Stomach (tissue), 9 donors: ENCODE data around the gene PYCARD. TPM values are rescaled to one million over a fixed set of nuclear protein-coding genes. Genes with fewer than 3 reads are reported as not detected.

Experiments
- DNase-seq, 2 donors: peaks; one replicate each; pipeline versions ENCODE4 v3.0.0 to v3.0.0-alpha.2; 2013 to 2019
- H3K27ac ChIP-seq, 5 donors: fragments of 200-600 bp in 4 of 5; sonication (generic) in 4 of 5; one replicate each; pipeline ENCODE4 v1.5.1; 2013 to 2019; ENCODE audit warnings: mild to moderate bottlenecking in 1 of 5, moderate library complexity in 1 of 5
- H3K27me3 ChIP-seq, 3 donors: fragments of 200-600 bp; sonication (generic); one replicate each; pipeline ENCODE4 v1.5.1; 2017 to 2019; ENCODE audit warnings: mixed run types in 1 of 3
- H3K36me3 ChIP-seq, 4 donors: fragments of 200-600 bp; sonication (generic); 1 replicate in 3 of 4; 2 replicates in 1 of 4; pipeline ENCODE4 v1.5.1; 2016 to 2019
- H3K4me1 ChIP-seq, 4 donors: fragments of 200-600 bp; sonication (generic); one replicate each; pipeline ENCODE4 v1.5.1; 2016 to 2019
- H3K4me3 ChIP-seq, 4 donors: fragments of 200-600 bp; sonication (generic) in 3 of 4; one replicate each; pipeline ENCODE4 v1.5.1; 2016 to 2019; ENCODE audit warnings: mild to moderate bottlenecking in 1 of 4
- H3K9me3 ChIP-seq, 4 donors: fragments of 200-600 bp; sonication (generic); one replicate each; pipeline ENCODE4 v1.5.1; 2016 to 2019
- CTCF ChIP-seq, 7 experiments: fragments of 450-650 bp in 4 of 7; fragments of 200-600 bp in 3 of 7; sonication (generic) in 3 of 7; IDR thresholded peaks; one replicate each; pipeline ENCODE4 v1.5.1; 2016 to 2019; ENCODE audit warnings: antibody characterized with exemption in 7 of 7, control low read depth in 2 of 7, mild to moderate bottlenecking in 1 of 7
- EP300 ChIP-seq: sonication (generic); formaldehyde crosslinking; IDR thresholded peaks from one replicate; pipeline ENCODE4 v1.6.1; 2017; ENCODE audit warnings: antibody characterized with exemption
- POLR2A ChIP-seq, 4 donors: fragments of 450-650 bp; IDR thresholded peaks; one replicate each; pipeline ENCODE4 v1.6.1; 2016; ENCODE audit warnings: antibody characterized with exemption in 4 of 4, control low read depth in 2 of 4, mild to moderate bottlenecking in 1 of 4, moderate library complexity in 1 of 4
- POLR2AphosphoS5 ChIP-seq, 3 donors: sonication (generic); formaldehyde crosslinking; IDR thresholded peaks; one replicate each; pipeline ENCODE4 v1.6.1; 2016; ENCODE audit warnings: antibody characterized with exemption in 3 of 3
- WGBS, 5 donors: extraction: QIAGEN DNeasy Blood & Tissue Kit in 3 of 5; methylation state at CpG; one replicate each; pipeline versions ENCODE4 v1.1.5 to v1.1.7; 2013 to 2018; 5-methylcytosine and 5-hydroxymethylcytosine counted together
- intact Hi-C: fragments of 100-400 bp; cut with DNase I; formaldehyde crosslinking; loops from one replicate; pipeline ENCODE4 v1.15.1; 2023; ENCODE audit warnings: low total_unique reads
- polyA plus RNA-seq, 3 donors: library from polyadenylated mRNA; stranded (reverse); fragments of 200-250 nt; gene quantifications; one replicate each; pipeline ENCODE4 v1.2.3, GENCODE V29; 2013
- total RNA-seq, 5 donors: library from RNA; depleted of rRNA; stranded (reverse); fragments of >200 nt; gene quantifications; one replicate each; pipeline versions ENCODE4 v1.1.0 to v1.2.3, GENCODE V29; 2014 to 2016
- donor health status: healthy with polysubstance abuse.
- donor health status: Bipolar disorder and iron deficiency.
- donor health status: healthy.

The PYCARD gene
- total and polyA plus RNA-seq, 8 donors = 10.5 to 484 (median 42.8) TPM

GRCh38 chr16:31190061-31190460, 12.5 kb downstream of the PYCARD start:
- no peak for TF ChIP-seq POLR2AphosphoS5 (IDR thresholded peaks at IDR 0.05)
- TF ChIP-seq CTCF (IDR thresholded peaks at IDR 0.05) = no peak
- TF ChIP-seq EP300 = no peak
- TF ChIP-seq POLR2A (IDR thresholded peaks at IDR 0.05) = no peak
- DNase-seq = no peak
- Histone ChIP-seq H3K27me3 (no peaks in the 10 kb centered on the region), H3K4me3 (no peak overlapping the region), H3K36me3 (peaks cover 96 to 100% (median 100%) of the 10 kb centered on the region in 4 donors), H3K27ac (no peak overlapping the region), H3K4me1 (peaks cover 0 to 25% (median 9%) of the 10 kb centered on the region in 4 donors), H3K9me3 (no peaks in the 10 kb centered on the region)
- intact Hi-C loops = no loop called here
- 94 to 97% (median 95%) methylated on average over 12 of the region's 12 CpGs for WGBS, 5 donors

- Histone ChIP-seq H3K4me3 (no peak overlapping the region), H3K36me3 (peaks cover 98 to 100% (median 100%) of the 10 kb centered on the region in 4 donors), H3K9me3 (no peaks in the 10 kb centered on the region), H3K4me1 (peaks cover 0 to 31% (median 10%) of the 10 kb centered on the region in 4 donors), H3K27me3 (no peaks in the 10 kb centered on the region), H3K27ac (no peak overlapping the region)
- no peak for TF ChIP-seq POLR2AphosphoS5 (IDR thresholded peaks at IDR 0.05)
- no peak for TF ChIP-seq CTCF (IDR thresholded peaks at IDR 0.05)
- no peak for TF ChIP-seq POLR2A (IDR thresholded peaks at IDR 0.05)
- no peak for TF ChIP-seq EP300
- WGBS, 5 donors = 80 to 89% (median 85%) methylated on average over 2 of the region's 2 CpGs
- no peak for DNase-seq
- intact Hi-C loops = loop anchor here (10.0 kb wide), 1 partner anchor 265 kb away; the partner anchor contains the start of gene ARMC5
Measured at GRCh38 chr16:31189412-31189778, 13.2 kb downstream of the PYCARD start.

GRCh38 chr16:31188450-31189411, 13.8 kb downstream of the PYCARD start:
- intact Hi-C loops = loop anchor here (10.0 kb wide), 1 partner anchor 266 kb away; the partner anchor contains the start of gene ARMC5

More at GRCh38 chr16:31188450-31189411, 13.8 kb downstream of the PYCARD start:
- DNase-seq = no peak
- TF ChIP-seq POLR2A (IDR thresholded peaks at IDR 0.05) (no peak), EP300 (no peak), CTCF (IDR thresholded peaks at IDR 0.05) (no peak), POLR2AphosphoS5 (IDR thresholded peaks at IDR 0.05) (no peak)
- 80 to 88% (median 83%) methylated on average over 3 of the region's 3 CpGs for WGBS, 5 donors
- Histone ChIP-seq H3K9me3 (no peaks in the 10 kb centered on the region), H3K27ac (no peak overlapping the region), H3K36me3 (peaks cover 100% of the 10 kb centered on the region in 4 donors), H3K27me3 (no peaks in the 10 kb centered on the region), H3K4me3 (no peak overlapping the region), H3K4me1 (peaks cover 0 to 37% (median 16%) of the 10 kb centered on the region in 4 donors)
